Nephron (organoid): Measurements from ENCODE around the gene GAD2.
A peak's percentile ranks its signal among the peaks of the same experiment; 100 is the strongest.

Source experiments
- H3K27ac Mint-ChIP-seq, 3 experiments: 2 replicates each; pipeline ENCODE4 v1.8.0; 2020; ENCODE audit warnings: mixed read lengths in 3 of 3, mild to moderate bottlenecking in 2 of 3, moderate library complexity in 1 of 3
- H3K27me3 Mint-ChIP-seq: 2 replicates; pipeline ENCODE4 v1.8.0; 2021; ENCODE audit warnings: low read depth, mild to moderate bottlenecking, moderate library complexity, mixed read lengths
- H3K36me3 Mint-ChIP-seq: 2 replicates; pipeline ENCODE4 v1.8.0; 2020; ENCODE audit warnings: low read depth, mixed read lengths
- H3K4me1 Mint-ChIP-seq: 2 replicates; pipeline ENCODE4 v1.8.0; 2020; ENCODE audit warnings: mixed read lengths
- H3K4me3 Mint-ChIP-seq, 3 experiments: 2 replicates each; pipeline ENCODE4 v1.8.0; 2020; ENCODE audit warnings: mild to moderate bottlenecking in 3 of 3, mixed read lengths in 3 of 3, moderate library complexity in 2 of 3
- H3K9me3 Mint-ChIP-seq: 2 replicates; pipeline ENCODE4 v1.8.0; 2020; ENCODE audit warnings: mixed read lengths
- TF ChIP-seq, protein P1 (sequence below), 3 experiments: fragments of 200-600 bp; sonication (generic); IDR thresholded peaks; one replicate each; pipeline ENCODE4 v1.5.0; 2021; ENCODE audit warnings: antibody characterized with exemption in 3 of 3; ENCODE audit not compliant: unreplicated experiment in 3 of 3

GAD2 gene

GRCh38 chr10:26217396-26218086 is 967 bp downstream of the GAD2 start:
- Mint-ChIP-seq H3K27me3 (peaks cover 47% of the 10 kb centered on the region), H3K27ac (no peak overlapping the region), H3K36me3 (no peaks in the 10 kb centered on the region), H3K4me1 (peaks cover 29% of the 10 kb centered on the region), H3K4me3 (peak overlapping the region; percentile 55 to 73 (median 60)), H3K9me3 (peaks cover 4% of the 10 kb centered on the region)
- TF ChIP-seq, protein P1, sequence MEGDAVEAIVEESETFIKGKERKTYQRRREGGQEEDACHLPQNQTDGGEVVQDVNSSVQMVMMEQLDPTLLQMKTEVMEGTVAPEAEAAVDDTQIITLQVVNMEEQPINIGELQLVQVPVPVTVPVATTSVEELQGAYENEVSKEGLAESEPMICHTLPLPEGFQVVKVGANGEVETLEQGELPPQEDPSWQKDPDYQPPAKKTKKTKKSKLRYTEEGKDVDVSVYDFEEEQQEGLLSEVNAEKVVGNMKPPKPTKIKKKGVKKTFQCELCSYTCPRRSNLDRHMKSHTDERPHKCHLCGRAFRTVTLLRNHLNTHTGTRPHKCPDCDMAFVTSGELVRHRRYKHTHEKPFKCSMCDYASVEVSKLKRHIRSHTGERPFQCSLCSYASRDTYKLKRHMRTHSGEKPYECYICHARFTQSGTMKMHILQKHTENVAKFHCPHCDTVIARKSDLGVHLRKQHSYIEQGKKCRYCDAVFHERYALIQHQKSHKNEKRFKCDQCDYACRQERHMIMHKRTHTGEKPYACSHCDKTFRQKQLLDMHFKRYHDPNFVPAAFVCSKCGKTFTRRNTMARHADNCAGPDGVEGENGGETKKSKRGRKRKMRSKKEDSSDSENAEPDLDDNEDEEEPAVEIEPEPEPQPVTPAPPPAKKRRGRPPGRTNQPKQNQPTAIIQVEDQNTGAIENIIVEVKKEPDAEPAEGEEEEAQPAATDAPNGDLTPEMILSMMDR (IDR thresholded peaks at IDR 0.05; ENCODE audit: unreplicated experiment in 3 of 3), result no peak

DNA sequence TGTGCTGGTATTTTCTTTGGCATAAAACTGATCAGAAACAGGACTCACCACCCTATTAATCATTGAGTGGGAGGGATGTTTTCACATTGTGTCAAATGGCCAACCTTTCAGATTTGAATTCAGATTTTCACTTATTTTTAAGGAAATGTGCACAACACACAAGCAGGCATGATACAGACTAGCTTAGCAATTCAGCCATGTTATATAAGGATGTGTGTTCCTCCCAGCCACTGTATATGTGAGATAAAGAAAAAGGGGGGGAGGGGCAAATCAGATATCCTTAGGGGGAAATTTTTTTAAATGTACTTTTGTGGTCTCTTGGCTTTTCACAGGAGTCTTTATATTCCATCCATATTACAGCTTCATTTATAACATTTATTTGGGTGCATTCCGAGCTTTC is 3.1 kb downstream of the GAD2 start:
- TF ChIP-seq, protein P1 (IDR thresholded peaks at IDR 0.05; ENCODE audit: unreplicated experiment in 3 of 3), result no peak
- Mint-ChIP-seq H3K27me3 (peaks cover 68% of the 10 kb centered on the region), H3K9me3 (peaks cover 4% of the 10 kb centered on the region), H3K4me3 (no peak overlapping the region), H3K27ac (no peak overlapping the region), H3K36me3 (no peaks in the 10 kb centered on the region), H3K4me1 (peaks cover 29% of the 10 kb centered on the region)

DNA sequence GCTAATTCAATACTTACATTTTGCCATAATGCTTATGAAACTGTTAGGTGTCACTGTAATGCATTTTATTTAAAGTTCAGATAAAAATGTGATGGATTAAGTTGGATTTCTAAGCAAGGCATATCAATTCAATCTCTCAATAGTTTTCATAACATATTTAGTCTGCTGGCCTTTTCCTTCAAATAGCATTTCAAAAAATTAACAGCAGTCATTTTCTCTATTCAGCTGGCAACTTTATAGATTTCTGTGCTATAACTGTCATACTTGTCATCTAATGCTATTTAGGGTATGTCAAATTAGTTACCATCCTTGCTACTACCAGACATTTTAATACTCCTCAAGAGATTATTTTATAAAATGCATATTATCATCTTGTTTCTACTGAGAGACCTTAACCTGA is 4.3 kb downstream of the GAD2 start:
- TF ChIP-seq, protein P1 (IDR thresholded peaks at IDR 0.05; ENCODE audit: unreplicated experiment in 3 of 3), result no peak
- peaks cover 22% of the 10 kb centered on the region for H3K4me1 Mint-ChIP-seq
- peaks cover 4% of the 10 kb centered on the region for H3K9me3 Mint-ChIP-seq
- H3K36me3 Mint-ChIP-seq, result no peaks in the 10 kb centered on the region
- H3K27ac Mint-ChIP-seq, result no peak overlapping the region
- H3K27me3 Mint-ChIP-seq, result peaks cover 78% of the 10 kb centered on the region
- no peak overlapping the region for H3K4me3 Mint-ChIP-seq

- TF ChIP-seq, protein P1 (IDR thresholded peaks at IDR 0.05; ENCODE audit: unreplicated experiment in 3 of 3), result no peak
- H3K27ac Mint-ChIP-seq, result no peak overlapping the region
- peaks cover 85% of the 10 kb centered on the region for H3K27me3 Mint-ChIP-seq
- no peaks in the 10 kb centered on the region for H3K36me3 Mint-ChIP-seq
- peaks cover 17% of the 10 kb centered on the region for H3K4me1 Mint-ChIP-seq
- no peak overlapping the region for H3K4me3 Mint-ChIP-seq
- H3K9me3 Mint-ChIP-seq, result peaks cover 4% of the 10 kb centered on the region
Measured at GRCh38 chr10:26221541-26221940, 5.0 kb downstream of the GAD2 start.

- TF ChIP-seq, protein P1 (IDR thresholded peaks at IDR 0.05; ENCODE audit: unreplicated experiment in 3 of 3), result no peak
- Mint-ChIP-seq H3K9me3 (peaks cover 4% of the 10 kb centered on the region), H3K4me3 (no peak overlapping the region), H3K4me1 (peaks cover 7% of the 10 kb centered on the region), H3K27ac (no peak overlapping the region), H3K36me3 (no peaks in the 10 kb centered on the region), H3K27me3 (peaks cover 90% of the 10 kb centered on the region)
Measured at GRCh38 chr10:26222563-26222962, 6.0 kb downstream of the GAD2 start.

- Mint-ChIP-seq H3K27me3 (peaks cover 75% of the 10 kb centered on the region), H3K4me1 (no peaks in the 10 kb centered on the region), H3K4me3 (no peak overlapping the region), H3K27ac (no peak overlapping the region), H3K36me3 (no peaks in the 10 kb centered on the region), H3K9me3 (no peaks in the 10 kb centered on the region)
- TF ChIP-seq, protein P1 (IDR thresholded peaks at IDR 0.05; ENCODE audit: unreplicated experiment in 3 of 3), result no peak
Measured at GRCh38 chr10:26225322-26225721, 8.7 kb downstream of the GAD2 start.
